SKM-1 treated with dmso at 0.1 percent for 144 hours (cell line): ENCODE measurements around the gene RBPMS2.

Experiments used
- DNase-seq: peaks from one replicate; lab custom pipeline; 2025; ENCODE audit not compliant: unreplicated experiment; lab: John Stamatoyannopoulos, UW

RBPMS2 gene

GRCh38 chr15:64783796-64784195 lies 8.4 kb upstream of the RBPMS2 start:
- DNase-seq: no peak

GRCh38 chr15:64782751-64783150 lies 7.4 kb upstream of the RBPMS2 start:
- DNase-seq: no peak

GRCh38 chr15:64781299-64781698 lies 5.9 kb upstream of the RBPMS2 start:
- DNase-seq: no peak

GRCh38 chr15:64780600-64781156 lies 5.3 kb upstream of the RBPMS2 start:
- no peak for DNase-seq

GRCh38 chr15:64779630-64780029 lies 4.2 kb upstream of the RBPMS2 start:
- no peak for DNase-seq

- DNase-seq: no peak
Measured at GRCh38 chr15:64779024-64779423, 3.6 kb upstream of the RBPMS2 start.

- no peak for DNase-seq
Measured at GRCh38 chr15:64776402-64776786, 1.0 kb upstream of the RBPMS2 start.

GRCh38 chr15:64774629-64775493 lies 528 bp downstream of the RBPMS2 start:
- no peak for DNase-seq

- no peak for DNase-seq
Measured at GRCh38 chr15:64774037-64774628, 1.3 kb downstream of the RBPMS2 start.

GRCh38 chr15:64773606-64774005 lies 1.8 kb downstream of the RBPMS2 start:
- DNase-seq: no peak

GRCh38 chr15:64772964-64773363 lies 2.4 kb downstream of the RBPMS2 start:
- no peak for DNase-seq

GRCh38 chr15:64772488-64772887 lies 2.9 kb downstream of the RBPMS2 start:
- no peak for DNase-seq

- no peak for DNase-seq
Measured at GRCh38 chr15:64770626-64771025, 4.8 kb downstream of the RBPMS2 start.

GRCh38 chr15:64767203-64767602 lies 8.2 kb downstream of the RBPMS2 start:
- no peak for DNase-seq

- DNase-seq: no peak
Measured at GRCh38 chr15:64766058-64766457, 9.3 kb downstream of the RBPMS2 start.

GRCh38 chr15:64763874-64764273 lies 11.5 kb downstream of the RBPMS2 start:
- DNase-seq: no peak

- DNase-seq: no peak
Measured at GRCh38 chr15:64763462-64763861, 11.9 kb downstream of the RBPMS2 start.

- no peak for DNase-seq
Measured at GRCh38 chr15:64763021-64763420, 12.4 kb downstream of the RBPMS2 start.

GRCh38 chr15:64762546-64762945 lies 12.8 kb downstream of the RBPMS2 start:
- no peak for DNase-seq

- DNase-seq: no peak
Measured at GRCh38 chr15:64761156-64761555, 14.2 kb downstream of the RBPMS2 start.

- no peak for DNase-seq
Measured at GRCh38 chr15:64760056-64760455, 15.3 kb downstream of the RBPMS2 start.

- DNase-seq: no peak
Measured at GRCh38 chr15:64755427-64755940, 19.9 kb downstream of the RBPMS2 start.
